Keratinocyte (primary cell): Measurements from ENCODE around the gene LRRC57. TPM values are rescaled to one million over a fixed set of nuclear protein-coding genes. Genes with fewer than 3 reads are reported as not detected.

Experiments
- DNase-seq: peaks from one replicate; pipeline ENCODE4 v3.0.0-alpha.2; 2011; ENCODE audit warnings: low read depth, missing footprints, low spot score
- FAIRE-seq: peaks from 2 replicates; lab custom pipeline; 2011; peaks lifted over from hg19 to GRCh38; lab: Jason Lieb, UNC
- H2AFZ ChIP-seq: 2 replicates; pipeline ENCODE4 v1.6.0; 2012; ENCODE audit warnings: low read length, control low read depth, inconsistent platforms; ENCODE audit not compliant: control insufficient read depth
- H3K27ac ChIP-seq: 2 replicates; pipeline ENCODE4 v1.5.1; 2011; ENCODE audit warnings: low read length; ENCODE audit not compliant: control insufficient read depth, insufficient read depth
- H3K27me3 ChIP-seq: 3 replicates; pipeline ENCODE4 v1.6.0; 2011; ENCODE audit warnings: low read length; ENCODE audit not compliant: control insufficient read depth, insufficient read depth; ENCODE audit errors: extremely low read depth
- H3K36me3 ChIP-seq, 2 experiments: 2 replicates in 1 of 2; 3 replicates in 1 of 2; pipeline ENCODE4 v1.5.1; 2011; ENCODE audit warnings: low read length in 2 of 2, mild to moderate bottlenecking in 1 of 2; ENCODE audit not compliant: control insufficient read depth in 2 of 2, insufficient read depth in 2 of 2; ENCODE audit errors: extremely low read depth in 1 of 2
- H3K4me1 ChIP-seq: 3 replicates; pipeline ENCODE4 v1.5.1; 2011; ENCODE audit warnings: low read length; ENCODE audit not compliant: control insufficient read depth, insufficient read depth; ENCODE audit errors: extremely low read depth
- H3K4me2 ChIP-seq: 3 replicates; pipeline ENCODE4 v1.6.0; 2011; ENCODE audit warnings: low read depth, low read length; ENCODE audit not compliant: control insufficient read depth, insufficient read depth; ENCODE audit errors: extremely low read depth
- H3K4me3 ChIP-seq, 3 experiments: fragments of 200-600 bp in 1 of 3; sonication (generic) in 1 of 3; 2 replicates in 2 of 3; 3 replicates in 1 of 3; pipeline ENCODE4 v1.5.1; 2011 to 2016; ENCODE audit warnings: low read length in 3 of 3, mild to moderate bottlenecking in 3 of 3, control low read depth in 2 of 3, inconsistent platforms in 1 of 3, low read depth in 1 of 3, mixed read lengths in 1 of 3, mixed run types in 1 of 3, moderate library complexity in 1 of 3; ENCODE audit not compliant: control insufficient read depth in 2 of 3, insufficient read depth in 2 of 3; ENCODE audit errors: extremely low read depth in 1 of 3
- H3K79me2 ChIP-seq: 2 replicates; pipeline ENCODE4 v1.6.0; 2012; ENCODE audit warnings: low read length; ENCODE audit not compliant: control insufficient read depth, insufficient read depth
- H3K9ac ChIP-seq: 3 replicates; pipeline ENCODE4 v1.6.0; 2011; ENCODE audit warnings: low read length; ENCODE audit not compliant: control insufficient read depth, insufficient read depth; ENCODE audit errors: extremely low read depth
- H3K9me1 ChIP-seq: 3 replicates; pipeline ENCODE4 v1.6.0; 2011; ENCODE audit warnings: low read length; ENCODE audit not compliant: control insufficient read depth, insufficient read depth; ENCODE audit errors: extremely low read depth
- H3K9me3 ChIP-seq: 2 replicates; pipeline ENCODE4 v1.5.1; 2012; ENCODE audit warnings: low read depth, low read length; ENCODE audit not compliant: control insufficient read depth
- H4K20me1 ChIP-seq: 3 replicates; pipeline ENCODE4 v1.6.0; 2011; ENCODE audit warnings: low read length; ENCODE audit not compliant: control insufficient read depth, insufficient read depth; ENCODE audit errors: extremely low read depth
- CTCF ChIP-seq, 3 experiments: IDR thresholded peaks in 1 of 3; conservative IDR thresholded peaks in 1 of 3; optimal IDR thresholded peaks in 1 of 3; 2 replicates in 2 of 3; 3 replicates in 1 of 3; pipeline versions ENCODE3 to v1.5.1; 2011; ENCODE audit warnings: low read length in 3 of 3, mild to moderate bottlenecking in 3 of 3, moderate library complexity in 2 of 3, control low read depth in 1 of 3, inconsistent platforms in 1 of 3; ENCODE audit not compliant: insufficient read depth in 2 of 3; ENCODE audit errors: extremely low read depth in 1 of 3
- EZH2 ChIP-seq: IDR thresholded peaks from one replicate; pipeline ENCODE4 v1.6.1; 2012; ENCODE audit warnings: inconsistent platforms, mild to moderate bottlenecking, low read length, moderate library complexity
- dilution Hi-C: fragments of 300-500 bp; cut with MboI; formaldehyde crosslinking; loops from one replicate; pipeline ENCODE4 v1.7.0; 2020; ENCODE audit warnings: low sequenced_read_pairs; ENCODE audit not compliant: extremely low pct_ligation_motif_present
- polyA plus RNA-seq, 5 experiments: library from polyadenylated mRNA; depleted of rRNA in 3 of 5; stranded (reverse) in 3 of 5; stranded (forward) in 1 of 5; unstranded in 1 of 5; fragments of >200 nt; gene quantifications; 1 replicate in 1 of 5; 2 replicates in 3 of 5; 3 replicates in 1 of 5; pipeline versions ENCODE4 v1.2.1 to v1.2.3, GENCODE V29; 2011 to 2012; ENCODE audit warnings: missing spikeins in 2 of 5, low read depth in 1 of 5, low replicate concordance in 1 of 5

Gene LRRC57
- polyA plus RNA-seq, 1 donor (not counting 4 experiments of a cell fraction or from before 2014, with no cell fraction given), result 12.8 TPM

GRCh38 chr15:42502477-42502876 is 46.1 kb downstream of the LRRC57 start:
- Histone ChIP-seq H3K79me2 (peaks cover 70% of the 10 kb centered on the region), H3K4me1 (peaks cover 21% of the 10 kb centered on the region), H3K27ac (no peak overlapping the region), H3K9me3 (no peaks in the 10 kb centered on the region), H3K27me3 (no peaks in the 10 kb centered on the region), H2AFZ (no peak overlapping the region), H3K9ac (no peak overlapping the region), H3K36me3 (peaks cover 3 to 4% of the 10 kb centered on the region in 2 experiments), H4K20me1 (no peaks in the 10 kb centered on the region), H3K4me3 (no peak overlapping the region), H3K4me2 (no peak overlapping the region), H3K9me1 (peaks cover 5% of the 10 kb centered on the region)
- TF ChIP-seq CTCF (optimal IDR thresholded peaks at IDR 0.05 in 1 of 3, IDR thresholded peaks at IDR 0.05 in 1 of 3, conservative IDR thresholded peaks at IDR 0.05 in 1 of 3; ENCODE audit: extremely low read depth in 1 of 3, insufficient read depth in 2 of 3, low read length in 3 of 3) (no peak), EZH2 (no peak)
- DNase-seq, result no peak
- no peak for FAIRE-seq
- dilution Hi-C loops, result no loop called here

- Histone ChIP-seq H2AFZ (no peak overlapping the region), H3K4me1 (peaks cover 27% of the 10 kb centered on the region), H3K27ac (peak overlapping the region; percentile 61), H3K27me3 (no peaks in the 10 kb centered on the region), H3K4me2 (no peak overlapping the region), H3K79me2 (peaks cover 75% of the 10 kb centered on the region), H3K36me3 (peaks cover 0 to 3% of the 10 kb centered on the region in 2 experiments), H3K9ac (no peak overlapping the region), H3K4me3 (no peak overlapping the region), H3K9me1 (peaks cover 5% of the 10 kb centered on the region), H3K9me3 (no peaks in the 10 kb centered on the region), H4K20me1 (no peaks in the 10 kb centered on the region)
- no peak for FAIRE-seq
- TF ChIP-seq CTCF (optimal IDR thresholded peaks at IDR 0.05 in 1 of 3, IDR thresholded peaks at IDR 0.05 in 1 of 3, conservative IDR thresholded peaks at IDR 0.05 in 1 of 3; ENCODE audit: extremely low read depth in 1 of 3, insufficient read depth in 2 of 3, low read length in 3 of 3) (no peak), EZH2 (no peak)
- DNase-seq, result no peak
- dilution Hi-C loops, result no loop called here
Measured at GRCh38 chr15:42499858-42500609, 48.6 kb downstream of the LRRC57 start.
